Stimulated activated CD8-positive, alpha-beta memory T cell treated with anti-CD3 and anti-CD28 coated beads, Interleukin-4, amount 100 ng/mL, for 1 hour (primary cell): ENCODE measurements around the gene TRPC4.

Source experiments
- DNase-seq, 2 donors: peaks; one replicate each; pipeline ENCODE4 v3.0.0-alpha.2; 2020; ENCODE audit warnings: low read depth in 2 of 2, low spot score in 1 of 2

The TRPC4 gene

DNA sequence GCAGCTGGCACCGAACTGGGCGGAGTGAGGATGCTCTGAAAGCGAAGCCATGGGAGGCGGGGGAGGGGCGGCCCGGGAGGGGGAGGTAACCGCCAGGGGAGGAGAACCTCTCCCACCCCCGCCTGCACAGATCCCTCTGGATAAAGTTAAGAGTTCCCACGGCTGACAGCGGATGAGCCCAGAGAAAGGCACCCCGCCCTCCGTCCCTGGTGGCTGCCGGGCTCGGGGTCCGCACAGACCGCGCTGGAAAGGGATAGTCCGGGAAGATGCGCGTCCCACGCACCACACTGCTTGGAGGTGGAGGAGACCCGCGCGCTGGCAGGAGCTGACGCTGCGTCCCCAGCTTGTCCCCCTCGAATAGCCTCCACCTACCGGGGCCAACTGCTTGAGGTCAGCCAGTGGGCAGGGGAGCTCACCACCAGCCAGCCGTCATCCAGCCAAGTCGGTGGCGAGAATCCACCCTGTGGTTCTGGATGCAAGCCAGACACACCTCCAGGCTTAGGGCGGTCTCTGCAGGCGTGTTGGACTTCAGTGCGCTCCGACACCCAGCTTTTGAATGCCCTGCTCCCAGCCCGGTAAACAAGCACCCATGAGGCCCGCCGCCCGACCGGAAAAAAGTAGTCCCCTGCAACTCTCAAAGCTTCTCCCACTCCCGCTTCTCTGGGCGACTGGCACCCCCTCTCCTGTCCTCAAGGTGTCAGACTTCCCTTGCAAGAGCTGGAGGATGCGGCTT, at the start of gene TRPC4:
Gene TRPC4 (minus strand): TSS at position 17 of the 733 bp plus-strand sequence. CDS start 86,439 bp downstream, outside the sequence.
- no peak for DNase-seq

DNA sequence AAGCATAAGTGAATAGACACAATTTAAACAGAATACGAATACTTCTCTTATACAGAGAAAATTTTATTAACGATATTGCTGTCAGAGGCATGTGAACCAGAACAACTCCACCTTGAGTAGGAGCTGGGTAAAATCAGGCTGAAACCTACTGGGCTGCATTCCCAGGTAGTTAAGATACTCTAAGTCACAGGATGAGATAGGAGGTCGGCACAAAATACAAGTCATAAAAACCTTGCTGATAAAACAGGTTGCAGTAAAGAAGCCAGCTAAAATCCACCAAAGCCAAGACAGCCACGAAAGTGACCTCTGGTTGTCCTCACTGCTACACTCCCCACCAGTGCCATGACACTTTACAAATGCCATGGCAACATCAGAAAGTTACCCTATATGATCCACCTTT, 49.2 kb upstream of the TRPC4 start:
- no peak for DNase-seq

- DNase-seq, result no peak
Measured at GRCh38 chr13:37918116-37918714, 48.6 kb upstream of the TRPC4 start.

DNA sequence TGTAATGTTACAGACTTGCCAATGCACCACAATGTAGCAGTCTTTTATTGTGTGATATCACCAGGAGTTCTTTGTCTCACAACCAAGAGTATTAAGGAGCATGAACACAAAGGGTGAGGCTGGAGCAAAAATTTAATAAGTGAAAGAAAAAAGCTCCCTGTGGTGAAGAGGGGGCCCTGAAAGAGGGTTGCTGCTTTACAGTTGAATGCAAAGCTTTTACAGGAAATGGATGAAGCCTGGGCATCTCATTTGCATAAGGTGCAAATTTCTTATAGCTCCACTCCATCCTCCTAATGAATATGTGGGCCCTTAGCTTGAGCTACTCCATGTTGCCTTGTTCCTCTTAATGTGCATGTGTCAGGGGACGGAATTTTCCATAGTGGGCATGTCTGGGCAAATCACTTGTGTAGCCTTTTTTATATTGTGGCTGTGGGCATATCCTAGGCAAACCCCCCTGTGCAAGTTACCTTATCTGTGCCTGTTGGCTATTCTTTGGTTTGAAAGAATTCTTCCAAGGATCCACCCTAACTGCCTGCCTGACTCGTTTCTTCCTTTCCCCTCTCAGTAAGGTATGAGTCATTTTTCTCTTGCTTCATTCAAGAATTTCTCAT, 45.3 kb upstream of the TRPC4 start:
- no peak for DNase-seq

DNA sequence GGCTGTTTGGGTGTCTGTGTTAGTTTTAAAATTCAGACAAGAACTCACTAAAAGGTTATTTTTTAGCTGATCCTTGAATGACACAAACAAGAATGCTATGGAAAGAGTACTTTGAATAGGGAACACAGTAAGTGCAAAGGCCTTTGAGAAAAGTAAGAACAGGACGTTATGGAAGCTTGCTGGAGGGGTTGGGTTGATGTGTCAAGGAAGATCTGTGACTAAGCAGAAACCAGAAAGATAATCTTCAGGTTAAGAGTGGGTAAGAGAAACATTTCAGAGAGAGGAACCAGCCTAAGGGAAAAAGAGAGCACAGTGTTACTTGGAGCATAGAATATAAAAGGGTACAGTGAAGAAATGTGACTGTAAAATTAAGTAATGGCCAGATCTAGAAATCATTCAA, 41.2 kb upstream of the TRPC4 start:
- no peak for DNase-seq

GRCh38 chr13:37906880-37907279, 37.3 kb upstream of the TRPC4 start:
- DNase-seq, result no peak

- no peak for DNase-seq
Measured at GRCh38 chr13:37905736-37906135, 36.2 kb upstream of the TRPC4 start.

- no peak for DNase-seq
Measured at GRCh38 chr13:37899753-37900152, 30.2 kb upstream of the TRPC4 start.

- no peak for DNase-seq
Measured at GRCh38 chr13:37893321-37893720, 23.7 kb upstream of the TRPC4 start.

GRCh38 chr13:37889820-37890219, 20.2 kb upstream of the TRPC4 start:
- no peak for DNase-seq

DNA sequence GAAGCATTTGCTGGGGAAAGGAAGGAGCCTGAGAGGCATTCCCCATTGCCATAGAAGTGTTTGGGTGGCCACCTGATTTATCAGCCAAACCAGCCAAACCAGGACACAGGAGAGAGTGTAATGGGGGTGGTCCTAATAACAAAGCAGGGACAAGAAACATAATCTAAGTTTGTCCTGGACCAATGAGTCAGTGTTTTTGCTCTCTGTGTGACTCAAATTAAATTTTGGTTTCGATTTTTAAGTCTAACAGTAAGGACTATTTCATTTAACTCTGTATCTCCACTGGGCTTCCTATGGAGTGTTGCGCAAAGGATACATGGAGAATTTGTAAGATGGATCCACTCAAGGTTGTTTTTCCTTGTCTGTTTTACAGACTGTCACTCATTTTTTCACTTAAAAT, 19.5 kb upstream of the TRPC4 start:
- DNase-seq, result no peak

DNA sequence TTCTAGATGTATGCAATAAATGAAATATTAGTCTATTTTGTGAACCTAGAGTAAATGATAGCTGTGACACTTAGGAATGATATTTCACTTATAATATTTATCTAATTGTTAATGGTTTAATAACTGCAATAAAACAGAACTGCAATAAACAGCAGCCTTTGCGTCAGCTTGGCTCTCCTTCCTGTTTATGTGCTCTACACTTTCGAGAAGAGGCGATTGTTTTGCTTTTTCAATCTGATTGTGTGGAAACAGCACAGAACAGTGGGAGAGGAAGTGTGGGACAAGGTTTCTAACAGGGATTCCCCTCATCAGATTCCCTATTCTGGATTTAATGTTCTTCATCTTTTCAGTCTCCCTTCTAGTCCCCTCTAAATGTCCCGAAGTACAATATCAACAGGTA, 17.3 kb upstream of the TRPC4 start:
- DNase-seq, result no peak

- DNase-seq, result no peak
Measured at GRCh38 chr13:37884674-37885073, 15.1 kb upstream of the TRPC4 start.

GRCh38 chr13:37884026-37884425, 14.5 kb upstream of the TRPC4 start:
- DNase-seq, result no peak

DNA sequence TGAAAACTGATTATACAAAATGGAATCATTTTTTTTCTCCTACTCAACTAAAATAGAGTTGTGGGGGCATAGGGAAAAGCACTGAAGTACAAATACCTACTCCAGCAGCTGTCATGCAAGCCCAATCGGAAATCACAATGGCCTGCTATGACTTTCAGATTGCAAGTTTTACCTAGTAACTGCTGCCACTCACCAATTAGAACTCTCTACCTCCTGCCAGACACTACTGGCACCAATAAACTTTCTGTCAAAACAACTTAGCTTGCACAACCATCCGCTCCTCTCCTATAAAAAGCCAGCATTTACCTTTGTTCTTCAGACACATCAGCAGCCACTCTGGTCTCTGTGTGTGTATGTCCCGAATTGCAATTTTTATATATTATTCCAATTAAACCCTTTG, 9.3 kb upstream of the TRPC4 start:
- DNase-seq, result no peak

GRCh38 chr13:37878496-37878895, 8.9 kb upstream of the TRPC4 start:
- no peak for DNase-seq

DNA sequence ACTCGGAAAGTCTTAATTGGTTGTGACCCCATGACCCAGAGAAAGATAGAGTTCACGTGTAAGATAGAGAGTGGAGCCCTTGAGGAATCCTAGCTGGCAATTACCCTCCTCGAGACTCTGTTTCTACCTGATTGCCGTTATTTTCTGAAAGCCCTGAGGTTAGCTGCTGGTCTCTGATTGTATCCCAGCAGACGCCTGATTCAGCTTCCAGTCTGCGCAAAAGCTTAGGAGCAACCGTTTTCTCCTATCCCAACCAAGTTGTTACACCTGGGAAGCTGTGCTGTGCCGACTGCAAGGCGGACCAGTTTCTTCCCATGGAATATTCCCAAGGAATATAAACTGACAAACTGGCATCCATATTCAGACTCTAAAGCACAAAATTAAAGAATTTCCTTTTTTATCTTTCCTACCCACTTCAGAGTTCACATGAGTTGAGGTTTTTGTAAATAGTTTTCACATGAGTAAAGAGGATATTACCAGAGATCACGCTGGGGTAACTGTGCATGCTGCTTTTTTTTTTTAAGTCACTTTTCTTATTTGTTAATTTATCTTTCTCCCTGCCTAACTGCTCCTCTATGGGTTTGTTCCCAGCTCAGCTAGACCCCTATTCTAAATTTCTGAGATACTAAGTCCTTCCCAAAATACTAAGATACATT, 1.5 kb upstream of the TRPC4 start:
- DNase-seq, result no peak

DNA sequence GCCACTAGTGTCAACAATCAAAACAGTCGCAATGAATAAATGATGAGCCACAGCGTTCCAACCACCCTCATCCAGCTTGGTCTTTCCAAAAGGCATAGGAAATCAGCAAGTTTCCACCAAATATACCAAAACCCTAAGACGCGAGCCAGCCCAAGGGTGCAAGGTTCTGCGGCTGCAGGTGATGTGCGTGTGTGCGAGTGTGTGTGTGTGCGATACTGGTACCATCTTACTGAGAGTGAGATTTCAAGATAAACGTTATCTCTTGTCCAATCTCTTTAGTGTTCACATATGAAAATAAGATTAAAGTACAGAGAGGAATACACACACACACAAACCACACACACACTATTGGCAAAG, 895 bp upstream of the TRPC4 start:
- DNase-seq, result no peak

GRCh38 chr13:37869506-37869755, 141 bp downstream of the TRPC4 start:
- DNase-seq, result no peak

DNA sequence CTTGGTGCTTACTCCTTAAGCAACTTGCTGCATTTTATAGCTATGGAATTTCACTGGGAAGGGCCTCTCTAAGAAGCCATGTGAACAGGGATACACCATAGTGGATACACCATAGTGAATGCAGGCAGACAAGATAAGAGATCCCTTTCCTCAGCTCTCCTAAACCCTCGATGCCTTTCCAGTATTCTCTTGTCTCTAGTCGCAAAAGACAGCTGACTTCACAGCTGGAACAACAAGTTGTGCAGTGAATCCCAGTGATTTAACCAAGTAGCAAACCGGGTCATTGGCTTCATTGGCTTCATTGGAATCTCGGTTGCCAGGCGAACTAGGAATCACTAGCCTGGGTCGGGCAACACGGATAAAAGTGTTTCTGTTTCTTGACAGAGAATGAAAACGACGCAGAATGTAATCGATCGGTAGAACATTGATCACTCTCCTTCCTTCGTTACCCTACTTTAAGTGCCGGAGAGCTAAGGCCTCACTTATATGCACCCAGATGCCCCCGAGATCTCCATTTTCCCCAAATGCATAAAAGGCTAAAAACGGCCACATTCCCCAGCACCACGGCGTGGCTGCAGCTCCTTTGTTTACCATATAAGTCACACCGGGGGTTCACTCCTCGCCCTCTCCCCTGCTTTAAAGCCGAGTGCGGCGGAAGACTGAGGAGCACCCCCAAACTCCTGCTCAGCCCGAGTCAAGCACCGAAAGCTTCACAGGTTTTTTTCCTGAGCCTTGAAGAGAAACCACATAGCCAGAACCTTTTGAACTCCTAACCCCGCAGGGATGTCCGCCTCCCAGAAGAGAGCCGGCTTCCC, 674 bp downstream of the TRPC4 start:
- DNase-seq, result no peak

- DNase-seq, result no peak
Measured at GRCh38 chr13:37863708-37864107, 5.9 kb downstream of the TRPC4 start.

- no peak for DNase-seq
Measured at GRCh38 chr13:37835392-37835791, 34.2 kb downstream of the TRPC4 start.
